ENCODE data around the gene SCARF1.

SCARF1 gene

DNA sequence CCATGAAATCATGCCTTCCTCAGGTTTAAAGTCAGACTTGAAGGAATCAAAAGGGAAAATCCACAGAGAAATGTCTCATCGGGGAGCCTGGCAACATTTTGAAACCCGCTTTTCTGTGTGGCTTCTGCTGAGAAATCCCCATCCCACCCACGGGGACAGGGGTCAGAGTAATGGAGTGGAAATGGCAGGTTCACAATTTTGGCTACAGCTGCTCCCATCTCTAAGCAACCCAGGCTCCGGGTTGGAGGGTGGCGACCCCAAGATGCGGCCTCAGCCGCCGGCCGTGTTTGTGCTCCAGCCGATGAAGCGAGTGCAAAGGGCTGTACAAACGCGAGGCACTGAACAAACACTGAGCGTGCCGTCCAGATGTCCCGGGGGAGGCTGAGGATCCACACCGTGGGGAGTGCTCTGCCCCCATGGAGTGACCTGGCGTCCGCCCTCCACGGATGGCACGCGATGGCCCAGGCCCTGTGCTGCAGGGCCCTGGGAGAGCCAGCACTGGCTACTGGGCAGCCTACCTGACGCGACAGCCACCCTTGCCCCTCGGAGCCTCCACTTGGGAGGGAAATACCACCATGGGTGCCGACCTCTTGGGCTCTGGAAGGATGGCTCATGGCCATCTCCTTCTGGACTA is 39.1 kb downstream of the SCARF1 start:
- H3K9me3 ChIP-seq = no peaks in the 10 kb centered on the region
- no peaks in the 10 kb centered on the region for H3K4me1 ChIP-seq
- no peaks in the 10 kb centered on the region for H3K36me3 ChIP-seq
- no peak overlapping the region for H3K4me3 ChIP-seq (ENCODE audit: low read depth, low read length)
- no peaks in the 10 kb centered on the region for H3K27me3 ChIP-seq
- DNase-seq = no peak
- TF ChIP-seq CTCF (IDR thresholded peaks at IDR 0.05; ENCODE audit: low read depth, low read length) = no peak

DNA sequence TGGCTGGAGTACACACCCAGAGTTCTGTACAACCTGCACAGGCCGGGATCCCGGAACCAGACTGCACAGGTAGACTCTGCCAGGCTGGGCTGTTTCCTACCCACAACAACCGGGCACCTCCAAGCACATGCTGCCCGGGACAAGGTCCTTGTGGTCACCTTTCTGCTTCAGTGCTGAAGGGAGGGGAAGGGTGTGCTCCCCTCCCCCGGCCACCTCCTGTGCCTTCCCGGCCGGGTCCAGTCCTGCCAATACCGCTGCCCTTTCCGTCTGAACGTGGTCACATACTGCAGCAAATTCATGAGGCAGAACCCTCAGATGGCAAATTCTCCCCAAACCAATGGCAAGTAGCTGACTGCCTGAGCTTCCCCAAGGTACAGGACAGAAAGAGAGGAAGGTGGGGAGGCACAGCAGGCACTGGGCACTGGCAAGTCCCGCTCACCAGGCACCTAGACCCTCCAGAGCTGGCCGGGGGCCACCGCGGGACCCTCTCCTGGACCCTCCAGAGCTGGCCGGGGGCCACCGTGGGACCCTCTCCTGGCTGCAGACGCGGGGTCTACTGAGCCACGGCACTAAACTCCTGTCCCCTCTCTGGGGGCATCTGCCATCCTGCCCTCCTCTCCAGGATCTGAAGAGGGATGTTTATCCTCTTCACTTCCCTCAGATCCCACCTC is 39.7 kb downstream of the SCARF1 start:
- no peak for TF ChIP-seq CTCF (IDR thresholded peaks at IDR 0.05; ENCODE audit: low read depth, low read length)
- Histone ChIP-seq H3K4me1 (no peaks in the 10 kb centered on the region), H3K9me3 (no peaks in the 10 kb centered on the region), H3K36me3 (no peaks in the 10 kb centered on the region), H3K4me3 (ENCODE audit: low read depth, low read length) (no peak overlapping the region), H3K27me3 (no peaks in the 10 kb centered on the region)
- DNase-seq = no peak

- TF ChIP-seq CTCF (IDR thresholded peaks at IDR 0.05; ENCODE audit: low read depth, low read length) = no peak
- Histone ChIP-seq H3K36me3 (no peaks in the 10 kb centered on the region), H3K4me3 (ENCODE audit: low read depth, low read length) (no peak overlapping the region)
These were observed 40.6 kb downstream of the SCARF1 start for GRCh38 chr17:1604831-1605528.

DNA sequence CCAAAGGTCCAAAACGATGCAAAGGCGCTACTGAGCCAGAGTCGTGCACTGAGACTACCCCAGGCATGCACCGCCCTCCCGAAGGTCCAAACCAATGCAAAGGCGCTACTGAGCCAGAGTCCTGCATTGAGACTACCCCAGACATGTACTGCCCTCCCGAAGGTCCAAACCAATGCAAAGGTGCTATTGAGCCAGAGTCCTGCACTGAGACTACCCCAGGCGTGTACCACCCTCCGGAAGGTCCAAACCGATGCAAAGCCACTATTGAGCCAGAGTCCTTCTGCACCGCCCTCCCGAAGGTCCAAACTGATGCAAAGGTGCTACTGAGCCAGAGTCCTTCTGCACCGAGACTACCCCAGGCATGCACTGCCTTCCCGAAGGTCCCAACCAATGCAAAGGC is 44.0 kb downstream of the SCARF1 start:
- DNase-seq = no peak
- TF ChIP-seq CTCF (IDR thresholded peaks at IDR 0.05; ENCODE audit: low read depth, low read length) = no peak
- Histone ChIP-seq H3K27me3 (no peaks in the 10 kb centered on the region), H3K4me1 (no peaks in the 10 kb centered on the region), H3K9me3 (no peaks in the 10 kb centered on the region), H3K4me3 (ENCODE audit: low read depth, low read length) (no peak overlapping the region), H3K36me3 (no peaks in the 10 kb centered on the region)

More at GRCh38 chr17:1604831-1605528, 40.6 kb downstream of the SCARF1 start:
- H3K9me3 ChIP-seq = no peaks in the 10 kb centered on the region
- H3K27me3 ChIP-seq = no peaks in the 10 kb centered on the region
- no peak for DNase-seq
- no peaks in the 10 kb centered on the region for H3K4me1 ChIP-seq

- Histone ChIP-seq H3K36me3 (no peaks in the 10 kb centered on the region), H3K27me3 (no peaks in the 10 kb centered on the region), H3K9me3 (no peaks in the 10 kb centered on the region), H3K4me3 (ENCODE audit: low read depth, low read length) (no peak overlapping the region), H3K4me1 (no peaks in the 10 kb centered on the region)
- TF ChIP-seq CTCF (IDR thresholded peaks at IDR 0.05; ENCODE audit: low read depth, low read length) = no peak
- DNase-seq = no peak
These were observed 47.0 kb downstream of the SCARF1 start for GRCh38 chr17:1598399-1599095.

All from BE2C (cell line).